HG03439 (cell line): Measurements from ENCODE around the gene DNAJB7.
"Not testable (repeated sequence)": the region's sequence is repeated elsewhere in the genome, so short reads cannot be mapped to it uniquely, and the experiment has no call there.

ENCODE experiments used
- ATAC-seq: cut with Tn5 transposase; IDR thresholded peaks from one replicate; pipeline ENCODE4 v1.9.1; 2021; ENCODE audit warnings: mild to moderate bottlenecking, moderate library complexity; ENCODE audit not compliant: unreplicated experiment

Gene DNAJB7

DNA sequence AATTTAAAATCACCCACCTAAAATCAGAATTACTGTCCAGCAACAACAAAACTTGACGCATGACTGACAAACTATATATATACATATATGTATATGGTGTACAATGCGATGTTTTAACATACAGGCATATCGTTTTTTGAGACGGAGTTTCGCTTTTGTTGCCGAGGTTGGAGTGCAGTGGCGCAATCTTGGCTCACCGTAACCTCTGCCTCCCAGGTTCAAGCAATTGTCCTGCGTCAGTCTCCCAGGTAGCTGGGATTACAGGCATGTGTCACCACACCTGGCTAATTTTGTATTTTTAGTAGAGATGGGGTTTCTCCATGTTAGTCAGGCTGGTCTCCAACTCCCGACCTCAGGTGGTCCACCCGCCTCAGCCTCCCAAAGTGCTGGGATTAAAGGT, 16.1 kb downstream of the DNAJB7 start:
- not testable (repeated sequence) for ATAC-seq

- no peak for ATAC-seq
Observed at GRCh38 chr22:40844951-40845350, 17.0 kb downstream of the DNAJB7 start.

- ATAC-seq: no peak
Observed at GRCh38 chr22:40838486-40838885, 23.4 kb downstream of the DNAJB7 start.

GRCh38 chr22:40834619-40835018, 27.3 kb downstream of the DNAJB7 start:
- ATAC-seq: no peak

DNA sequence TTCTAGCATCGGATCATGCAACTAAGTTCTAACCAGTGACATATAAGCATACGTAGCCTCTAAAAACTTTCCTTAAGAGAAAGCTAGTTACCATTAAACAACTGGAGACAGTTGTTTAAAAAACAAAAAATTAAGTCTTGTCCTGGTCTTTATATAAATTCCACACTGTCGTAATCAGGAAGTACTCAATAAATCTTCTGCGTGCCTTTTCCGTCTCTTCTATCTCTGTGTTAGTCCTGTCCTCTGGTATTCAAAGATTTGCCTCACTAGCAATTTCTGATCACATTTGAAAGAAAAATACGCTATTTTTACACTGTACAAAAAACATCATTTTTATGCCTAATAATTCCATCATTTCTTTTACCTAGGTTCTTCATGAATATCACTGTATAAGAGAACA, 32.8 kb downstream of the DNAJB7 start:
- ATAC-seq: no peak

- ATAC-seq: no peak
Observed at GRCh38 chr22:40826984-40827741, 34.8 kb downstream of the DNAJB7 start.

DNA sequence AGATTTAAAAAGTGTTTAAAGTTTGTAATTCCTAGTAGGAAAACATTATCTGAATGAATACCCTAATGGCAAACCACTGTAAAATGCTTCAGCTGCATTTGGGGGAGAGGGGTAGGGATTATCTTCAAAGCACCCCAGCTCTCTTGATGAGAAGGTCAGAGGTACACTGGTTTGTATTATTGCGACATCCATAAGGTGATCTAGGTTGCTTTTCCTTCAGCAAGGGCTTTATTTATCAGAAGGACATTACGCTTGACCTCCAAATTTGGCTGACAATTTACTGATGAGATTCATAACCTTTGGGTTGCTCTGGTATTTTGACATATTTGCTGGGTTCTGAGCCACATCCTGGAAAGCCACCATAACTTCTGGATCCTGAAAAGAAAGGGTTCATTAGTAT, 35.6 kb downstream of the DNAJB7 start:
- not testable (repeated sequence) for ATAC-seq

GRCh38 chr22:40823426-40823825, 38.5 kb downstream of the DNAJB7 start:
- ATAC-seq: no peak

- no peak for ATAC-seq
Observed at GRCh38 chr22:40819599-40820140, 42.2 kb downstream of the DNAJB7 start.

DNA sequence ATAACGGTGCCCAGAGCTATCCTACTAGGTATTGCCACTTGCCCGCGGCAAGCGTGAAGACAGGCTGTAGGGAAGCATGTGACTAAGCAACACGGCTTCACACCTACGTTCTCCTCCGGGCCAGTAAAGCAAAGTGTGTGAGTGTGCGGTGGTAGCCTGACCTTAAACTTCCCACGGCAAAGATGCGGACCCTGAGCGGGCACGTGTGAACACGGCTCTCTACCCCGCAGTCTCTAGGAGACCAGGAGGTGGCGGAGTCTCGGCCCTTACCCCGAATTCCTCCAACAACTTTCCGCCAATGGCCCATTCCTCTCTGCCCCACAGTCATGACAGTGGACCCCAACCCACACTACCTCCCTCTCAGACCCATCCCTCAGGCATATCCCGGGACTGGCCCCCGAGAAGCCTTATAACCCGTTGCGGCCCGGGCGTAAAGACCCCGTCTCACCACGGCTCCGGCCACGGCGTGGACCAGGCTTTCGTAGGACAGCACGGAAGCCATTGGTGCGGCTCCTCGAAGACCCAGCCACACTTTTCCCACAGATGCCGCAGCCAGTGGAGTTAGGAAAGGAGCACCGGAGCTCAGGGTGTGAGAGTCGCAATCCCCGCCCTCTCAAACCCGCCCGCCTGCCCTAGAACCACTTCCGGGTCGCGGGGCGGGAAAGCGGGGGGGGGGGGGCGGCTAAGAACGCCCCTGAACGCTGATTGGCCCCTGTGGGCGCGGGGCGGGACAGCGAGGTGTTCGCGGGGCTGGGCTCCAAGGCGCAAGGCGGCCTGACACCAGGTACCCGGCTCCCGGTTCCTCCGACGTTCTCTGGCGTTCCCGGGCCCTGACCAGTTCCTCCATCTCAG, 42.9 kb downstream of the DNAJB7 start, which contains the start of gene SLC25A17:
Gene SLC25A17 (minus strand): TSS at position 600 of the 852 bp plus-strand sequence. CDS start 98 bp downstream, at position 502.
- peak; percentile 62 for ATAC-seq

DNA sequence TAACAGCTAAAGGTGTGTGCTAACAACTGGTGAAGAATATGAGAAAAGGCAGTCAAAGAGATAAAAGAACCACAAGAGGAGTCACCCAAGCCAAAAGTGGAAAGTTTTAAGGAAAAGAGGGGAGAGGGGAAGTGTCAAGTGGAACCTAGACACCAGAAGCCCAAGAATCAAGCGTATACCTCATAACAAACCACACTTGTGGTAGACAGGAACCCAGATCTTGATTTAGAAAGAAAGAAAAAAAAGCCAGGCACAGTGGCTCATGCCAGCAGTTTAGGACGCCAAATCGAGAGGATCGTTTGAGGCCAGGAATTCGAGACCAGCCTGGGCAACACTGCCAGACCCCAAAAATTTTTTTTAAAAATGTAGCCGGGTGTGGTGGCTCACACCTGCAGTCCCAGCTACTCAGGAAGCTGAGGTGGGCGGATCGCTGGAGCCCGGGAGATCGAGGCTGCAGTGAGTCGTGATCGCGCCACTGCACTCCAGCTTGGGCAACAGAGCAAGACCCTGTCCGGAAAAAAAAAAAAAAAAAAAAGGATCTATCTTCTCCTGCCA, 43.6 kb downstream of the DNAJB7 start:
- ATAC-seq: peak; percentile 12

DNA sequence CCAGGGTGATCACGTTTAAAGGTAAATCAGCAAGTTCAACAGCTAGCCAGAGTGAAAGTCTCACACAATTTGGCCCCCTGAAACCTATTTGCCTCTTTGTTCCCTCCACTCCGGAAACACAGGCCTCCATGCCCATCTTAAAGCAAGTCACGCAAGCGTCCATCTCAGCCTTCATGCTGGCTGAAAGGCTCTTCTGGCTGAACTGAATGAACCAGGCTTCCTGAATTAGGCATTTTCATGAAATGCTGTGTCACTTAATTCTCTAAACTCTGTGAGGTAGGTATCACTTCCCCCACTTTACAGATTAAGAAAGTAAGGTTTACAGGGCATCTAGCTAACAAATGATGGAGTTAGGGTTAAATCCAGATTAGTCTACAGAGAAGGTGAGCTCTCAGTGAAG, 44.2 kb downstream of the DNAJB7 start:
- ATAC-seq: no peak

- no peak for ATAC-seq
Observed at GRCh38 chr22:40813912-40814315, 48.0 kb downstream of the DNAJB7 start.
